A549 (cell line): ENCODE results near the gene SERBP1.

ENCODE experiments used
- BHLHE40 ChIP-seq: IDR thresholded peaks from 2 replicates; pipeline ENCODE4 v1.6.1; 2012; ENCODE audit warnings: low read depth, low read length, inconsistent platforms
- CBX2 ChIP-seq: fragments of 200-600 bp; sonication (generic); IDR thresholded peaks from 2 replicates; pipeline ENCODE4 v1.6.1; 2016; ENCODE audit warnings: low read depth, mild to moderate bottlenecking, borderline replicate concordance
- CEBPB ChIP-seq, 2 experiments: fragments of >200 bp in 1 of 2; sonication (Bioruptor Twin) in 1 of 2; formaldehyde crosslinking in 1 of 2; IDR thresholded peaks; 2 replicates each; pipeline ENCODE4 v1.6.1; 2012 to 2016
- EHMT2 ChIP-seq: fragments of 200-600 bp; sonication (generic); IDR thresholded peaks from 2 replicates; pipeline ENCODE4 v1.6.1; 2016; ENCODE audit warnings: antibody characterized with exemption, low read depth, mild to moderate bottlenecking, moderate library complexity
- POLR2A ChIP-seq: IDR thresholded peaks from 2 replicates; pipeline ENCODE4 v1.6.1; 2012; ENCODE audit warnings: mild to moderate bottlenecking, low read length
- RARB ChIP-seq: fragments of 250-450 bp; sonication (Bioruptor Pico); IDR thresholded peaks from 2 replicates; pipeline ENCODE4 v1.8.0; 2021; ENCODE audit warnings: mild to moderate bottlenecking, moderate library complexity
- ZC3H11A ChIP-seq: fragments of 450-650 bp; IDR thresholded peaks from 2 replicates; pipeline ENCODE4 v1.6.1; 2014; ENCODE audit warnings: antibody characterized with exemption, mild to moderate bottlenecking
- TF ChIP-seq, protein P1 (sequence below): fragments of >200 bp; sonication (Bioruptor Twin); formaldehyde crosslinking; IDR thresholded peaks from 3 replicates; pipeline ENCODE4 v1.5.1; 2016

DNA sequence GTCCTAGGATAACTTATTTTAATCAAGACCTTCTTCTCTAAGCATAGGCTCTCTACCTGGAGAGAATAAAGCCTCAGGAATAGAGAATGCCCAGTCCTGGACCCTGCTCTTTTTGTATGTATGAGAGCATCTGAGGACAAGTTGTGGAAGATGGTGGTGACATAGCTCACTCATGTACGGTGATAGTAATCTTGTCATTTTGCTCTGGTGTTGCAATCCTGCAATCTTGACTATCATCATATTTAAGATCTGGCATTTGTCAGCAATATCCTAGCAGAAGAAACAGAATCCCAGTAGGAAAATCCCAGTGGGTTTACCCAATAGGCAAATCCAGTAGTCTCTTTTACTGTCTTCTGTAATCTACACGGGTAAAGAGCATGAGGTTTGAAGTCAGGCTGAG lies 21.6 kb upstream of the SERBP1 start:
- no peak for TF ChIP-seq ZC3H11A
- TF ChIP-seq POLR2A: no peak
- TF ChIP-seq EHMT2: no peak
- TF ChIP-seq BHLHE40: no peak
- TF ChIP-seq RARB: no peak
- TF ChIP-seq CBX2: no peak
- TF ChIP-seq, protein P1, sequence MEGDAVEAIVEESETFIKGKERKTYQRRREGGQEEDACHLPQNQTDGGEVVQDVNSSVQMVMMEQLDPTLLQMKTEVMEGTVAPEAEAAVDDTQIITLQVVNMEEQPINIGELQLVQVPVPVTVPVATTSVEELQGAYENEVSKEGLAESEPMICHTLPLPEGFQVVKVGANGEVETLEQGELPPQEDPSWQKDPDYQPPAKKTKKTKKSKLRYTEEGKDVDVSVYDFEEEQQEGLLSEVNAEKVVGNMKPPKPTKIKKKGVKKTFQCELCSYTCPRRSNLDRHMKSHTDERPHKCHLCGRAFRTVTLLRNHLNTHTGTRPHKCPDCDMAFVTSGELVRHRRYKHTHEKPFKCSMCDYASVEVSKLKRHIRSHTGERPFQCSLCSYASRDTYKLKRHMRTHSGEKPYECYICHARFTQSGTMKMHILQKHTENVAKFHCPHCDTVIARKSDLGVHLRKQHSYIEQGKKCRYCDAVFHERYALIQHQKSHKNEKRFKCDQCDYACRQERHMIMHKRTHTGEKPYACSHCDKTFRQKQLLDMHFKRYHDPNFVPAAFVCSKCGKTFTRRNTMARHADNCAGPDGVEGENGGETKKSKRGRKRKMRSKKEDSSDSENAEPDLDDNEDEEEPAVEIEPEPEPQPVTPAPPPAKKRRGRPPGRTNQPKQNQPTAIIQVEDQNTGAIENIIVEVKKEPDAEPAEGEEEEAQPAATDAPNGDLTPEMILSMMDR: no peak
- TF ChIP-seq CEBPB (IDR thresholded peaks at IDR 0.05): no peak
